GM19467 (cell line): ENCODE measurements around the gene FBXW11.
"Not testable (repeated sequence)": the region's sequence is repeated elsewhere in the genome, so short reads cannot be mapped to it uniquely, and the experiment has no call there.

Experiments
- ATAC-seq: cut with Tn5 transposase; IDR thresholded peaks from one replicate; pipeline ENCODE4 v1.9.1; 2021; ENCODE audit warnings: mild to moderate bottlenecking, moderate library complexity; ENCODE audit not compliant: unreplicated experiment

Gene FBXW11

DNA sequence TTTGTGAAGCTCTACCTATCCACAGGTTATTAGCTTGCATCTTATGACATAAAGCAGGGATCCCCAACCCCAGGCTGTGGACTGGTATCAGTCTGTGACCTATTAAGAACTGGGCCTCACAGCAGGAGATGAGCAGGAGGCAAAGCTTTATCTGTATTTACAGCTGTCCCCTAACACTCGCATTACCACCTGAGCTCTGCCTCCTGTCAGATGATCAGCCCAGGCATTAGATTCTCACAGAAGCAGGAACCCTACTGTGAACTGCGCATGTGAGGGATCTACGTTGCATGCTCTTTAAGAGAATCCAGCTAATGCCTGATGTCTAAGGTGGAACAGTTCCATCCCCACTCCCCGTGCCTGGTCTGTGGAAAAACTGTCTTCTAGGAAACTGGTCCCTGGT, 19.7 kb downstream of the FBXW11 start:
- ATAC-seq: no peak

GRCh38 chr5:171984748-171985419, 21.6 kb downstream of the FBXW11 start:
- ATAC-seq: no peak

- ATAC-seq: no peak
Observed at GRCh38 chr5:171981847-171982246, 24.6 kb downstream of the FBXW11 start.

DNA sequence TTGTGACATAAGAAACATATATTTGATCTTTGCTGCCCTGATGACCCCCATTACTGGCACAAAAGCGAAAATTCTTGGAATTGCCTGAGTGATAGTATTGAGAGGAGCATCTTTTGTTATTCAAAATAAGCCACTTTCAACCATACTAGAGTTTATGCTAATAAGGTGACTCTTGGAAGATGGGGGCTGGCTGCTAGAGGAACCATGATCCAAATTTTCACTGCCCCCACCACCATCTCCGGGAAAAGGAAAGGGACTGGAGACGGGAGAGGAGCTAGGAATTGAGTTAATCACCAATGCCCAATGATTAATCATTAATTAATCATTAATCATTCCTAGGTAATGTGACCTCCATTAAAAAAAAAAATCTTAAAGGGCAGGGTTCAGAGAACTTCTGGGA, 25.6 kb downstream of the FBXW11 start:
- no peak for ATAC-seq

- no peak for ATAC-seq
Observed at GRCh38 chr5:171979606-171980005, 26.8 kb downstream of the FBXW11 start.

DNA sequence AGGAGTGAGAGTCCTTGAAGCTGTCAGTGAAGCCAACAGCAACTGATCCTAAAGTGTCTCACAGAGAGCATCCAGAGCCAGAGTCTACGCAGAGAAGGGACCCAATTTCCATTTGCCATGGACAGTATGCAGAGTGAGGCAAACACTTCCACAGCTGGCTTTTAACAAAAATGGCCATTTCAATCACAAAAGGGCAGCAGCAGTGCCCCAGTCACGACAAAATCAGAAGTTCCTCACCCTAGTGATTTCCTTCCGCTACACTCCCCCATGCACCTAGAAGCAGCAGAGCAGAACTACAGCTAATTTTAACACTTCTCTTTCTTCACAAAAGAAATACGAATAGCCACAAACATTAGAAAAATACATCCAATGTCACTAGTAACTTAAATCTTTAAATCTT, 27.9 kb downstream of the FBXW11 start:
- no peak for ATAC-seq

GRCh38 chr5:171978016-171978415, 28.4 kb downstream of the FBXW11 start:
- no peak for ATAC-seq

DNA sequence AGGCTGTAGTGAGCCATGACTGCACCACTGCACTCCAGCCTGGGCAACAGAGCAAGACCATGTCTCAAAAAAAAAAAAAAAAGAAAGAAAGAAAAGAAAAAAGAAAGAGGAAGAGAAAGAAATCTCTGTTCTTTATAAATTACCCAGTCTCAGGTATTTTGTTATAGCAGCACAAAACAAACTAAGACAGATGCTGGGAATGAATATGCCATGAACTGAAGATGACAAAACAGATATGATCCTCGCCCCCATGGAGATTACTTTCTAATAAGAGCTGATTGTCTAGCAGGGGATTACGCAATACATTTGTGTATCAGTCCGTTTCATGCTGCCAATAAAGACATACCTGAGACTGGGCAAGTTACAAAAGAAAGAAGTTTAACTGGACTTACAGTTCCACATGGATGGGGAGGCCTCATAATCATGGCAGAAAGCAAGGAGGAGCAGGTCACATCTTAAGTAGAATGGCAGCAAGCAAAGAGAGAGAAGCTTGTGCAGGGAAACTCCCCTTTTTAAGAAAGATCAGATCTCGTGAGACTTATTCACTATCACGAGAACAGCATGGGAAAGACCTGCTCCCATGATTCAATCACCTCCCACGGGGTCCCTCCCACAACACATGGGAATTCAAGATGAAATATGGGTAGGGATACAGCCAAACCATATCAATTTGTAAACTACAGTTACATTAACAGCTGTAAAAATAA, 29.0 kb downstream of the FBXW11 start:
- not testable (repeated sequence) for ATAC-seq

- no peak for ATAC-seq
Observed at GRCh38 chr5:171975877-171976667, 30.4 kb downstream of the FBXW11 start.

DNA sequence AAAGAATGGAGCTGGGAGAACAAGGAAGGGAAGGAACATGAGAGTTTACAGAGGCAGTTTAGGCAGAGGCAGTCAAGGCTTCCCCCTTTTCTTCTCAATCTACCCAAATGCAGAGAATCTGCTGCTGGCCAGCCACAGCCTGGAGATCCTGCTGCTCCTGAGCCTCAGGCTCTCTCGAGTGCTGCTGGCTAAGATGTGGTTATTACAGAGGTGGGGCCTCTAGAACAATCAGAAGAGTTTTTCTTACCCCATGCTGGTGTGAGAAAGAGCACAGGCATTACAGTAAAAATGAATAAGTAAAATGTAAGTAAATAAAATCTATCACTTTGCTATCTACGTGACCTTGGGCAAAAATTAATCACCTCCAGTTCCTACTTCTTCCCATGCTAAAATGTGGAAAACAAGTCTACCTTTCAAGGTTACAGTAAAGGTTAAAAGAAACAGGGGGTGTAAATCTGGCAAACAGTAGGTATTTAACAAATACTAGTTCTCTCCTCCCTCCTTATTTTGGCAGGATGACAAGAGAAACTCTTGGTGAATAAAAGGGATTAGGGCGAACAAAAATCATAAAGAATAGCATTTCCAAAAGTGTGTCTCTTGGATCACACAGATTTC, 31.1 kb downstream of the FBXW11 start:
- no peak for ATAC-seq

DNA sequence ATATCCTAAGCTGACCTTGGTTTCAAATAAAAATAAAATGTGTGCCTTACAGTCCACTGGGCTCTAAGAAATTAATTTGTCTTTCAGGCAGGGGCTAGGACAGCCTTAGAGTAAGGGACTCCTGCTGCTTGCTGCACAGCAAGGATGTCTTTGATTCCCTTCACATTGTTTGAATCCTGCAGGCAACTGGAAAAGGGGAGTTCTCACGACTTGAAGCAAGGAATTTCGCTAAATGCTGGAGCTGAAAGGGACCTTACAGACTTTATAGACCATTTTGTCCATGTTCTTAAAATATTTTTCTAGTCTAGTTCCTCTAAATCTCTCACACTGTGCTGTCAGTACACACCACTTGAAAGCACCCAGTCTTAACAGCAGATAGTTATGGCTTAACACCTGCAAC, 35.6 kb downstream of the FBXW11 start:
- ATAC-seq: no peak

DNA sequence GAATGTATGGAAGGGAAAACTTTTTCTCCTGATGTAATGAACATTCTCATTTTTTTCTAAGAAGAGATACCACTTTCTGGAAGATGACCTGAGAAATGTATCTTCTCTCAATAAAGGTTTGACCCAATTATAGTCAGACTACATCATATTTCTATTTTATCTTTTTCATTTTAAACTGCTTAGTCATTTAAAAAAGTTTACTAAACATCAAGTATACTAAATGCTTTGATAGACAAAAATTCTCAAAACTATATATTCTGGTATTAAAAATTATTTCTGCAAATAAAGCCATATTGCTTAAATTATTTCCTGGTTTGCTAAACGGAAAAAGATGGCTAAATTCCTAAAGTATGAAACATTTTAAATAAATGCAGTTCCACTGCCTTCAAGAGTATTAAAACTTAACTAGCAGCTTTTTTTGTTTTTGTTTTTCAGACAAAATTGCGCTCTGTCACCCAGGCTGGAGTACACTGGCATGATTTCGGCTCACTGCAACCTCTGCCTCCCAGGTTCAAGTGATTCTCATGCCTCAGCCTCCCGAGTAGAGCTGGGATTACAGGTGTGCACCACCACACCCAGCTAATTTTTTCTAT, 37.1 kb downstream of the FBXW11 start:
- ATAC-seq: no peak

DNA sequence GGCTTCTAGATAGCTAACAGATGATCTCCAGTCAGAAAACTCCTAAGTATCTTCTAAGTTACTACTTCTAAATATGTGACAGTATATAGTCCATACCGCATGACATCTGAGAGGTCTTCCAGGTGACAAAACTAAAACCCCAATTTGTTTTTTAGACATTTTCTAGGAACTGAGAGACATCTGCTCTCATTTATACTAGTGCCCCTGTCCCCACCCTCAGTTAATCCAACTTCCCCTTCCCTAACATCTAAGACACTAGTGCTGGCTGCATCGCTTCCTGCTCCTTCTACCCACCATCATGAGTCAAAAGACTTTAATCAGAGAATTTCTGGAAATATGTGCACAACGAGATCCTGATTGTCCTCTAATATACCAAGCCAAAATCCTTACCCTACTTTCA, 37.9 kb downstream of the FBXW11 start:
- no peak for ATAC-seq

DNA sequence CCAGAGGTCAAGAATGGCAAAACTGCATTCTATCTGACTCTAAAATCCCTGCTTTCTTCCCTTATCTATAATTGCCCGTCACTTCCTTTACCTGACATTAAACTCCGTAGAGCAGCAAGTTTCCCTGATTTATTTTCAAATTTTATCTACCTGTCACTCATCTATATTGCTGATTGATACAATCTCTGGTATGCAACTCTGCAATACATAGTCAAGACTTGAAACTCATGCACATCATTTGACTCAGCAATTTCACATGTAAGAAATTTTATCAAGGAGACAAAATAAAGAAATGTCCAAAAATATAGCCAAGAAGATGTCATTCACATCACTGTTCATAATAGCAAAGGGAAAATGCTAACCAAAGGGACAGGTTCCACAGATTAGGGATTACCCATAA, 39.5 kb downstream of the FBXW11 start:
- no peak for ATAC-seq

- ATAC-seq: no peak
Observed at GRCh38 chr5:171966270-171966669, 40.2 kb downstream of the FBXW11 start.

DNA sequence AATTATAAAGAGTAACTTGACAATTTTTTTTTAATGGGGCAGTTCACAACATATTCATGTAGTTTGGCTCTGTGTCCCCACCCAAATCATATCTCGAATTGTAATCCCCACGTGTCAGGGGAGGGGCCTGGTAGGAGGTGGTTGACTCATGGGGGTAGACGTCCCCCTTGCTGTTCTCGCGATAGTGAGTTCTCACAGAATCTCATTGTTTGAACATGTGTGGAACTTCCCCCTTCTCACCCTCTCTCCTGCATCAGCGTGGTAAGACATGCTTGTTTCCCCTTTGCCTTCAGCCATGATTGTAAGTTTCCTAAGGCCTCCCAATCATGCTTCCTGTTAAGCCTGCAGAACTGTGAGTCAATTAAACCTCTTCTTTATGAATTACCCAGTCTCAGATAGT, 40.7 kb downstream of the FBXW11 start:
- ATAC-seq: no peak

GRCh38 chr5:171963416-171963815, 43.0 kb downstream of the FBXW11 start:
- ATAC-seq: no peak

DNA sequence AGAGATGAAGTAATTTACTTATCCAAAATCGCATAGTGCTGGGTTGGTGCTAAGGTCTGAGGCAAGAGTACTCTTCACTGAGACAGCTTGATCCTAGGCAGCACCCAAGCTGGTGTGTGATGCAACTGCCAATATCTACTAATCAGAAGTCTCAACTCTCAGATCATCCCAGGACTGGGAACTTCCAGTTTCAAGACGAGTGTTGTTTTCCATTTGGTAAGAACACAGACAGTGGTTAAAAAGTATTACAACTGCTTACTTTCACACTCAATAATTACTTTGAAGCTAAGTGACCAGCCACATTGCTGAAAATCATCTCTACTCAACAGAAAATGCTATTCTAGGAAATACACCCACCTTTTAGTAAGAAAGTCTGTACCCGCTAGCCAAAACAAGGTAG, 45.3 kb downstream of the FBXW11 start:
- ATAC-seq: peak; percentile 60

- ATAC-seq: no peak
Observed at GRCh38 chr5:171957591-171958251, 48.7 kb downstream of the FBXW11 start.

DNA sequence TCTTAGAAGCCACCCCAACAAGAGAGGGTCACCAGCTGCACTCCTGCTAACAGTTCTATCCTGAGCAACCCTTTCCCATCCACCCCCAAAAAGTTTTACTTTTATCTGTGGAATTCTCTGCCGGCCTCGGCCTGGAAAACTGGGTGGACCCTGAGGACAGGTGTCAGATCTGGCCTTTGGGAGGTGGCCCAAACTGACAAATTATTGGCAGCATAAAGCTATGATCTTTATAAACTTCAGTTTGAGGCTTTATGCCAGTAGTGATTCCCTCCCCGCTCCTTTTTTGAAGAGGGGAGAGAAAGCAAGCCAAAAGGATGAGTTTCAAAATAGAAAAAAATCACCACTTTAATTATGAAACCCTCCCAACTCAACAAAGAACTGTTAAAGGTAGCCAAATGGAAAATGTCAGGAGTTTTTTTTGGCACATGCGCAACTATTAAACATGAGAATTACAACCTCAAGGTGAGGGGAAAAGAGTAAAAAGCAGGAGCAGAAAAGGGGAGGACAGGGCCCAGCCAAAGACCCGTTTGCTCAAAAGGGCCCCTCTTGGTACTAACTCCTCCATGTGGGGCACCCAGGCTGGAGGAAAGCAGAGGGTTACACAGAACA, 49.4 kb downstream of the FBXW11 start:
- no peak for ATAC-seq
